Left lung (tissue), 14 donors: ENCODE data around the gene ETDC. TPM values are rescaled to one million over a fixed set of nuclear protein-coding genes. Genes with fewer than 3 reads are reported as not detected.
"Not testable (repeated sequence)": the region's sequence is repeated elsewhere in the genome, so short reads cannot be mapped to it uniquely, and the experiment has no call there.

Experiments
- ATAC-seq: fragments of 200-7000 bp; cut with Tn5 transposase; one replicate; pipeline ENCODE4 v1.9.1; 2020; ENCODE audit warnings: moderate library complexity
- DNase-seq, 4 donors: peaks; one replicate each; pipeline ENCODE4 v3.0.0-alpha.2; 2013 to 2020
- H3K27ac ChIP-seq, 2 donors: fragments of 200-600 bp; sonication (generic) in 1 of 2; one replicate each; pipeline versions ENCODE4 v1.5.0 to v1.8.0; 2020 to 2021
- H3K27me3 ChIP-seq, 2 donors: fragments of 200-600 bp; sonication (generic) in 1 of 2; one replicate each; pipeline versions ENCODE4 v1.5.0 to v1.8.0; 2020 to 2021
- H3K36me3 ChIP-seq, 2 donors: fragments of 200-600 bp; sonication (generic) in 1 of 2; one replicate each; pipeline versions ENCODE4 v1.5.0 to v1.8.0; 2020 to 2021
- H3K4me1 ChIP-seq, 2 donors: fragments of 200-600 bp; one replicate each; pipeline ENCODE4 v1.8.0; 2021
- H3K4me3 ChIP-seq, 2 donors: fragments of 200-600 bp; sonication (generic) in 1 of 2; one replicate each; pipeline versions ENCODE4 v1.5.0 to v1.8.0; 2020 to 2021; ENCODE audit warnings: mild to moderate bottlenecking in 1 of 2
- H3K9me3 ChIP-seq, 2 donors: fragments of 200-600 bp; sonication (generic) in 1 of 2; one replicate each; pipeline versions ENCODE4 v1.5.0 to v1.8.0; 2020 to 2021
- CTCF ChIP-seq, 2 donors: fragments of 200-600 bp; sonication (generic) in 1 of 2; IDR thresholded peaks; one replicate each; pipeline versions ENCODE4 v1.5.0 to v1.8.0; 2021; ENCODE audit warnings: antibody characterized with exemption in 2 of 2
- intact Hi-C, 2 donors: fragments of 100-400 bp; cut with DNase I; formaldehyde crosslinking; loops; one replicate each; pipeline versions ENCODE4 v1.11.2 to v1.14.2; 2022
- long read RNA-seq, 12 donors: library from polyadenylated mRNA in 2 of 12; unstranded in 2 of 12; transcript quantifications; one replicate each; pipeline ENCODE4 v2.0.0 and lab custom pipeline, GENCODE V29; 2019 to 2026
- polyA plus RNA-seq, 6 donors: library from polyadenylated mRNA; unstranded; fragments of 120-200 nt; gene quantifications; one replicate each; pipeline ENCODE4 v1.2.1, GENCODE V29; 2013; ENCODE audit not compliant: insufficient read length in 6 of 6
- total RNA-seq, 2 donors: library from RNA; stranded (reverse); fragmentation: NEBNext Ultra II Directional; extraction: Animal tissue kit (Norgen Biotek cat#: 25700); gene quantifications; one replicate each; pipeline ENCODE4 v1.2.1, GENCODE V29; 2021
- donor health status: DM: no; HTN: yes; CAD: no.
- donor health status: DM: no; HTN: no; CAD: no.

ETDC gene
- not detected for total RNA-seq
- polyA plus RNA-seq = 1 to 10 TPM in 4 of 6 donors, not detected in 2; 1.2 to 1.7 (median 1.3) TPM
- long read RNA-seq, donor 1, partial matches to known transcripts = 0 of 1 reads
- long read RNA-seq, donor 1, other reads (novel, unspliced or antisense) = 0 of 1 reads
- long read RNA-seq, donor 2 = 0 reads
- long read RNA-seq, donor 3 = 0 reads
- long read RNA-seq, donor 4 = 0 reads
- long read RNA-seq, donor 5, partial matches to known transcripts = 0 of 1 reads
- long read RNA-seq, donor 5, other reads (novel, unspliced or antisense) = 0 of 1 reads
- long read RNA-seq, donor 6 = 0 reads
- long read RNA-seq, donor 7 = 0 reads
- long read RNA-seq, donor 8 = 0 reads
- long read RNA-seq, donor 9 = 0 reads
- long read RNA-seq, donor 10 = 0 reads
- long read RNA-seq, donor 11 = 0 reads
- long read RNA-seq, donor 12 = 0 reads

- H3K9me3 ChIP-seq = no peaks in the 10 kb centered on the region
- intact Hi-C loops = no loop called here
- H3K36me3 ChIP-seq = no peaks in the 10 kb centered on the region
- no peaks in the 10 kb centered on the region for H3K27me3 ChIP-seq
- TF ChIP-seq CTCF (IDR thresholded peaks at IDR 0.05) = no peak
- no peak within 1 kb of the TSS for H3K27ac ChIP-seq
- no peaks in the 10 kb centered on the region for H3K4me1 ChIP-seq
- DNase-seq = no peak
- no peak for ATAC-seq
- no peak within 1 kb of the TSS for H3K4me3 ChIP-seq
These were observed at the start of gene ETDC for GRCh38 chrX:135309430-135309923. ETDC (plus strand) TSS chrX:135309480; CDS start chrX:135309480, 0 bp downstream.

- H3K4me3 ChIP-seq, H3K36me3 ChIP-seq, H3K4me1 ChIP-seq, H3K9me3 ChIP-seq, H3K27me3 ChIP-seq, DNase-seq, ATAC-seq, intact Hi-C loops, H3K27ac ChIP-seq: not testable (repeated sequence)
These were observed 48.3 kb upstream of the ETDC start for GRCh38 chrX:135260976-135261375.

- H3K27me3 ChIP-seq, H3K27ac ChIP-seq, DNase-seq, H3K4me3 ChIP-seq, H3K36me3 ChIP-seq, intact Hi-C loops, H3K9me3 ChIP-seq, H3K4me1 ChIP-seq, ATAC-seq: not testable (repeated sequence)
These were observed 45.9 kb upstream of the ETDC start for GRCh38 chrX:135263376-135263775.

GRCh38 chrX:135264206-135264605, 45.1 kb upstream of the ETDC start:
- no peaks in the 10 kb centered on the region for H3K36me3 ChIP-seq
- H3K9me3 ChIP-seq = peaks cover 0 to 10% of the 10 kb centered on the region in 2 donors
- no peaks in the 10 kb centered on the region for H3K27me3 ChIP-seq
- DNase-seq (no peak), ATAC-seq (no peak)
- intact Hi-C loops = no loop called here
- no peak overlapping the region for H3K27ac ChIP-seq
- no peak for TF ChIP-seq CTCF (IDR thresholded peaks at IDR 0.05)
- no peak overlapping the region for H3K4me3 ChIP-seq
- H3K4me1 ChIP-seq = no peaks in the 10 kb centered on the region

- Histone ChIP-seq H3K27me3 (no peaks in the 10 kb centered on the region), H3K4me1 (no peaks in the 10 kb centered on the region), H3K4me3 (no peak overlapping the region)
These were observed 36.1 kb upstream of the ETDC start for GRCh38 chrX:135273162-135273561.

More at GRCh38 chrX:135273162-135273561, 36.1 kb upstream of the ETDC start:
- Histone ChIP-seq H3K9me3 (peaks cover 0 to 24% of the 10 kb centered on the region in 2 donors), H3K36me3 (no peaks in the 10 kb centered on the region), H3K27ac (no peak overlapping the region)
- intact Hi-C loops = no loop called here
- no peak for TF ChIP-seq CTCF (IDR thresholded peaks at IDR 0.05)
- ATAC-seq (no peak), DNase-seq (no peak)
